Left lung (tissue), 10 donors: ENCODE results near the gene KRTAP10-12. TPM values are rescaled to one million over a fixed set of nuclear protein-coding genes. Genes with fewer than 3 reads are reported as not detected.

ENCODE experiments used
- ATAC-seq: fragments of 200-7000 bp; cut with Tn5 transposase; one replicate; pipeline ENCODE4 v1.9.1; 2020; ENCODE audit warnings: moderate library complexity
- DNase-seq, 4 donors: peaks; one replicate each; pipeline ENCODE4 v3.0.0-alpha.2; 2013 to 2020
- H3K27ac ChIP-seq, 2 donors: fragments of 200-600 bp; sonication (generic) in 1 of 2; one replicate each; pipeline versions ENCODE4 v1.5.0 to v1.8.0; 2020 to 2021
- H3K27me3 ChIP-seq, 2 donors: fragments of 200-600 bp; sonication (generic) in 1 of 2; one replicate each; pipeline versions ENCODE4 v1.5.0 to v1.8.0; 2020 to 2021
- H3K36me3 ChIP-seq, 2 donors: fragments of 200-600 bp; sonication (generic) in 1 of 2; one replicate each; pipeline versions ENCODE4 v1.5.0 to v1.8.0; 2020 to 2021
- H3K4me1 ChIP-seq, 2 donors: fragments of 200-600 bp; one replicate each; pipeline ENCODE4 v1.8.0; 2021
- H3K4me3 ChIP-seq, 2 donors: fragments of 200-600 bp; sonication (generic) in 1 of 2; one replicate each; pipeline versions ENCODE4 v1.5.0 to v1.8.0; 2020 to 2021; ENCODE audit warnings: mild to moderate bottlenecking in 1 of 2
- H3K9me3 ChIP-seq, 2 donors: fragments of 200-600 bp; sonication (generic) in 1 of 2; one replicate each; pipeline versions ENCODE4 v1.5.0 to v1.8.0; 2020 to 2021
- CTCF ChIP-seq, 2 donors: fragments of 200-600 bp; sonication (generic) in 1 of 2; IDR thresholded peaks; one replicate each; pipeline versions ENCODE4 v1.5.0 to v1.8.0; 2021; ENCODE audit warnings: antibody characterized with exemption in 2 of 2
- intact Hi-C, 2 donors: fragments of 100-400 bp; cut with DNase I; formaldehyde crosslinking; loops; one replicate each; pipeline versions ENCODE4 v1.11.2 to v1.14.2; 2022
- polyA plus RNA-seq, 6 donors: library from polyadenylated mRNA; unstranded; fragments of 120-200 nt; gene quantifications; one replicate each; pipeline ENCODE4 v1.2.1, GENCODE V29; 2013; ENCODE audit not compliant: insufficient read length in 6 of 6
- total RNA-seq, 2 donors: library from RNA; stranded (reverse); fragmentation: NEBNext Ultra II Directional; extraction: Animal tissue kit (Norgen Biotek cat#: 25700); gene quantifications; one replicate each; pipeline ENCODE4 v1.2.1, GENCODE V29; 2021
- donor health status: DM: no; HTN: yes; CAD: no.
- donor health status: DM: no; HTN: no; CAD: no.

Gene KRTAP10-12
- total and polyA plus RNA-seq, 8 donors: not detected

DNA sequence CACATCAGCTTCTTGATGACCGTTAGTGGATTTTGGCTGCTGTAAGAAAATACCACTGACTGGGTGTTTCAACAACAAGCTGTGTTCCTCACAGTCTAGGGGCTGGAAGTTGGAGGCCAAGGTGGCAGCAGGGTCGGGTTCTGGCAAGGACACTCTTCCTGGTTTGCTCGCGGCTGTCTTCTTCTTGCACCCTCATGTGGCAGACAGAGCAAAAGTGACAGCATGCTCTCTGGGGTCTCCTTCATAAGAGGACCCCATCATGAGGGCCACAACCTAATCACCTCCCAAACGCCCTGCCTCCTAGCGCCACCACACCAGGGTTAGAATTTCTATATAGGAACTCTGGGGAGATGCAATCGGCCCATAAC, 33.0 kb downstream of the KRTAP10-12 start:
- Histone ChIP-seq H3K27ac (no peak overlapping the region), H3K36me3 (no peaks in the 10 kb centered on the region), H3K9me3 (no peaks in the 10 kb centered on the region), H3K4me1 (no peaks in the 10 kb centered on the region), H3K4me3 (no peak overlapping the region), H3K27me3 (peaks cover 0 to 40% of the 10 kb centered on the region in 2 donors)
- intact Hi-C loops: no loop called here
- ATAC-seq: no peak
- TF ChIP-seq CTCF (IDR thresholded peaks at IDR 0.05): no peak
- DNase-seq: no peak

- H3K36me3 ChIP-seq: no peaks in the 10 kb centered on the region
- no peaks in the 10 kb centered on the region for H3K4me1 ChIP-seq
- ATAC-seq: no peak
- TF ChIP-seq CTCF (IDR thresholded peaks at IDR 0.05): no peak
- no peak overlapping the region for H3K27ac ChIP-seq
- intact Hi-C loops: no loop called here
- no peak overlapping the region for H3K4me3 ChIP-seq
- H3K9me3 ChIP-seq: peaks cover 0 to 8% of the 10 kb centered on the region in 2 donors
- DNase-seq: no peak
- H3K27me3 ChIP-seq: peaks cover 0 to 29% of the 10 kb centered on the region in 2 donors
These were observed 34.1 kb downstream of the KRTAP10-12 start for GRCh38 chr21:44730951-44731579.

DNA sequence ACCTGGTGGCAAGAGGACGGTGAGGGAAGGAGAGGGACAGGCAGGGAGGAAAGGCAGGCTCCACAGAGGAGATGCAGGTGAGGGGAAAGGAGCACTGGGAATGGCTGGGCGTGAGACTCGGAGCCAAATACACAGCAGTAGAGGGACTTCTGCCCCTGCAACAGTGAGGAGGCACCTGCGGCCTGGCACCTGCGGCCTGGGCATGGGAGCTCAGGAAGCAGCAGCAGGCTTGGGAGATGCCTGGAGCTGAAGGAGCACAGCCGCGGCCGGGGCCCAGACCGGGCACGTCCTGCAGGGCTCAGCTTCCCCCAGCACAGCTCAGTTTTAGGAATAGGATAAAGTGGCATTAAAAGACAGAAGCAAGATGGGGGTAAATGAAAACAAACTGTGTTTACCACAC, 35.3 kb downstream of the KRTAP10-12 start:
- H3K36me3 ChIP-seq: no peaks in the 10 kb centered on the region
- no peak overlapping the region for H3K4me3 ChIP-seq
- no peak for TF ChIP-seq CTCF (IDR thresholded peaks at IDR 0.05)
- peaks cover 0 to 17% of the 10 kb centered on the region in 2 donors for H3K27me3 ChIP-seq
- peaks cover 0 to 18% of the 10 kb centered on the region in 2 donors for H3K9me3 ChIP-seq
- intact Hi-C loops: no loop called here
- H3K27ac ChIP-seq: no peak overlapping the region
- DNase-seq (no peak), ATAC-seq (no peak)
- H3K4me1 ChIP-seq: no peaks in the 10 kb centered on the region

DNA sequence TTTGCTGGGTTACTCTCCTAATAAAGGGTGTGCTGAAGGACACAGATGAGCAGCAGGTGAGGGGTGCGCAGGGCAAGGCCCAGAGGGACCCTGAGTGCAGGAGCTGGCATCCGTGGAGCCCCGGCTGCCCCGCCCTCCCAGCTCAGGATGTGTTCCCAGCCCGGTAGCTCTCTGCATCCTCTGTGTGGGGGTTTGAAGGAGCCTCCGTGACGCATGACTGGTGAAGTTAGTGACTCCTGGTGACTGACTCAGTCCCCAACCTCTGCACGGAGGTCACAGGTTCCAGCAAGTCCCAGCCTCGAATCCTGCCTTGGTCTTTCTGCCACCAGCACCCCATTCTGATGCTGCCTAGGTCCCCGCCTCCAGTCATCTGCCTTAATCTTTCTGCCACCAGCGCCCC, 36.0 kb downstream of the KRTAP10-12 start:
- intact Hi-C loops: no loop called here
- TF ChIP-seq CTCF (IDR thresholded peaks at IDR 0.05): no peak
- H3K4me1 ChIP-seq: no peaks in the 10 kb centered on the region
- no peaks in the 10 kb centered on the region for H3K36me3 ChIP-seq
- ATAC-seq: no peak
- H3K27me3 ChIP-seq: peaks cover 0 to 10% of the 10 kb centered on the region in 2 donors
- no peak overlapping the region for H3K27ac ChIP-seq
- DNase-seq: no peak
- H3K9me3 ChIP-seq: peaks cover 0 to 25% of the 10 kb centered on the region in 2 donors
- H3K4me3 ChIP-seq: no peak overlapping the region

- H3K36me3 ChIP-seq: no peaks in the 10 kb centered on the region
- no peak for TF ChIP-seq CTCF (IDR thresholded peaks at IDR 0.05)
- intact Hi-C loops: no loop called here
- no peak overlapping the region for H3K4me3 ChIP-seq
- peaks cover 0 to 38% of the 10 kb centered on the region in 2 donors for H3K9me3 ChIP-seq
- no peaks in the 10 kb centered on the region for H3K4me1 ChIP-seq
- H3K27me3 ChIP-seq: peaks cover 0 to 6% of the 10 kb centered on the region in 2 donors
- no peak overlapping the region for H3K27ac ChIP-seq
- no peak for DNase-seq
- ATAC-seq: no peak
These were observed 37.2 kb downstream of the KRTAP10-12 start for GRCh38 chr21:44734026-44734745.
